Measurements from ENCODE around the gene CHCHD4. TPM values are rescaled to one million over a fixed set of nuclear protein-coding genes. Genes with fewer than 3 reads are reported as not detected.

CHCHD4 gene
- total and polyA plus RNA-seq, 2 of the 13 experiments (the other 11 are each of a cell fraction or from before 2014, with no cell fraction given) = 15.8 to 24.1 TPM

DNA sequence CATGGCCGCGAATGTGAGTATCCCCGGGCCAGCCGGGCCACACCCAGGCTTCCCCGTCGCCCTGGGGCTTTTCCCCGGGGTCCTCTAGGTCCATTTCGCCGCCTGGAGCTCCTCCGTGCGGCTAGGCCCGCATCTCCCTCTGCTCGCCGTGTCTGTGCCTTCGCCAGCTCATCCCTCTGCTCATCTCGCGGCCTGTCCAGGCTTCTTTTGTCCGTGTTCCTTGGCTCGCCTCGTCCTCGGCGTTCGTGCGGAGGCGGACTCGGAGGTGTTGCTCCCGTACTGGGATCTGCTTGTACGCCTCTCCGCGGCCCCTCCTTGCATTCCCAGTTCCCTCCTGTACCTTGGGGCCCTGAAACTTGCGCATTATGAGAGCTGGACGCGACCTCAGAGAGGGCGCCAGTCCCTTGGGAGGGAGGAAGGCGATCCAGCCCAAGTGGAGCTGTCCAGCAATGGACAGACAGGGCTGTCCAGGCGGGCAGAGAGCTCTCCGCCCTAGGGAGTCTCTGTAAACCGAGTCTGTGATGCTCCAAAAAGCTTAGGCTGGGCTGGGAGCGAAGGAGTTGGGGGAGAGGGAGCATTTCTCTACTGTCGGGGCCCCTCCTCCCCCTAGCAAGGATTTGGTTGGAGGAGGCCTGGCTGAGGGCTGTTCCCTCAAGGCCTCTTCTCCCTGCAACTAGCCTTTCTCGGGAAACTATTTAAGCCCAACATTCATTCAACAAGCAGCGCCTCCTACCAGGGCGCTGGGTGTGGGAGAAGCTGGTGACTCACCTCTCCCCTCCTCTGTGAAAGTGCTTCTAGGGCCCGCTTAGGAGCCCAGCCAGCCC lies 735 bp upstream of the CHCHD4 start (continued):
- no peak for TF ChIP-seq HNF4G (IDR thresholded peaks at IDR 0.05; ENCODE audit: borderline replicate concordance, low read depth, low read length)
- TF ChIP-seq HNF4G (CRISPR knock-in tag; IDR thresholded peaks at IDR 0.05; ENCODE audit: borderline replicate concordance, low read depth) = no peak
- no peak for TF ChIP-seq MAFK (conservative IDR thresholded peaks at IDR 0.05 in 1 of 2, IDR thresholded peaks at IDR 0.05 in 1 of 2; ENCODE audit: low read length in 2 of 2)
- TF ChIP-seq ZSCAN5A (CRISPR knock-in tag; IDR thresholded peaks at IDR 0.05; ENCODE audit: borderline replicate concordance) = no peak
- peak; percentile 83 for TF ChIP-seq SMAD9 (CRISPR knock-in tag; IDR thresholded peaks at IDR 0.05)
- no peak for TF ChIP-seq HCFC1 (IDR thresholded peaks at IDR 0.05; ENCODE audit: low read depth, low read length)
- TF ChIP-seq, protein P1, sequence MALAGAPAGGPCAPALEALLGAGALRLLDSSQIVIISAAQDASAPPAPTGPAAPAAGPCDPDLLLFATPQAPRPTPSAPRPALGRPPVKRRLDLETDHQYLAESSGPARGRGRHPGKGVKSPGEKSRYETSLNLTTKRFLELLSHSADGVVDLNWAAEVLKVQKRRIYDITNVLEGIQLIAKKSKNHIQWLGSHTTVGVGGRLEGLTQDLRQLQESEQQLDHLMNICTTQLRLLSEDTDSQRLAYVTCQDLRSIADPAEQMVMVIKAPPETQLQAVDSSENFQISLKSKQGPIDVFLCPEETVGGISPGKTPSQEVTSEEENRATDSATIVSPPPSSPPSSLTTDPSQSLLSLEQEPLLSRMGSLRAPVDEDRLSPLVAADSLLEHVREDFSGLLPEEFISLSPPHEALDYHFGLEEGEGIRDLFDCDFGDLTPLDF (CRISPR knock-in tag; IDR thresholded peaks at IDR 0.05) = no peak
- TF ChIP-seq PLRG1 (conservative IDR thresholded peaks at IDR 0.05) = no peak
- TF ChIP-seq PITX1 (CRISPR knock-in tag; IDR thresholded peaks at IDR 0.05) = no peak
- TF ChIP-seq, protein P2, sequence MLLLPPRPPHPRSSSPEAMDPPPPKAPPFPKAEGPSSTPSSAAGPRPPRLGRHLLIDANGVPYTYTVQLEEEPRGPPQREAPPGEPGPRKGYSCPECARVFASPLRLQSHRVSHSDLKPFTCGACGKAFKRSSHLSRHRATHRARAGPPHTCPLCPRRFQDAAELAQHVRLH (CRISPR knock-in tag; IDR thresholded peaks at IDR 0.05; ENCODE audit: borderline replicate concordance, low read depth) = no peak
- TF ChIP-seq KLF9 (CRISPR knock-in tag; IDR thresholded peaks at IDR 0.05; ENCODE audit: low read depth) = no peak; the same call in 1 of the 2 replicates
- no peak for TF ChIP-seq ZNF576 (CRISPR knock-in tag; IDR thresholded peaks at IDR 0.05)
- TF ChIP-seq ATF2 (CRISPR knock-in tag; IDR thresholded peaks at IDR 0.05) = no peak
- TF ChIP-seq ERF (CRISPR knock-in tag; IDR thresholded peaks at IDR 0.05) = no peak; the same call in 1 of the 2 replicates
- TF ChIP-seq ZSCAN25 (CRISPR knock-in tag; IDR thresholded peaks at IDR 0.05) = no peak
- TF ChIP-seq ZFP41 (CRISPR knock-in tag; IDR thresholded peaks at IDR 0.05; ENCODE audit: borderline replicate concordance) = no peak
- no peak for TF ChIP-seq BHLHE40 (IDR thresholded peaks at IDR 0.05; ENCODE audit: low read length)
- no peak for TF ChIP-seq PRPF4 (IDR thresholded peaks at IDR 0.05; ENCODE audit: low read depth, low read length, poor library complexity, severe bottlenecking)
- no peak for TF ChIP-seq KDM5A (IDR thresholded peaks at IDR 0.05; ENCODE audit: borderline replicate concordance, low read length)
- no peak; the same call in 1 of the 2 replicates for TF ChIP-seq FOXO1 (CRISPR knock-in tag; IDR thresholded peaks at IDR 0.05)
- TF ChIP-seq CERS6 (CRISPR knock-in tag; IDR thresholded peaks at IDR 0.05) = no peak
- 0 out of 2 replicates have a peak, but pooled peaks have one; percentile 3 for TF ChIP-seq ZNF556 (CRISPR knock-in tag; IDR thresholded peaks at IDR 0.05; ENCODE audit: borderline replicate concordance)
- peak; percentile 60 for TF ChIP-seq JUND (CRISPR knock-in tag; IDR thresholded peaks at IDR 0.05)
